K562 (cell line): ENCODE results near the gene ZNF791. TPM values are rescaled to one million over a fixed set of nuclear protein-coding genes. Genes with fewer than 3 reads are reported as not detected.

Source experiments
- ARHGAP35 ChIP-seq: fragments of 450-650 bp; IDR thresholded peaks from 2 replicates; pipeline ENCODE4 v1.6.1; 2018; ENCODE audit not compliant: partially characterized antibody
- BACH1 ChIP-seq: fragments of 200-800 bp; sonication (Bioruptor generic); IDR thresholded peaks from 2 replicates; pipeline ENCODE4 v1.6.1; 2016; ENCODE audit warnings: missing genetic modification characterization, missing compliant biosample characterization
- CAMTA2 ChIP-seq: fragments of 250-450 bp; sonication (Bioruptor Pico); conservative IDR thresholded peaks from 2 replicates; pipeline ENCODE4 v1.5.1; 2022
- CHD1 ChIP-seq: fragments of 200-600 bp; sonication (generic); IDR thresholded peaks from one replicate; pipeline ENCODE4 v1.6.1; 2012; ENCODE audit warnings: mild to moderate bottlenecking, moderate library complexity, low read length, inconsistent platforms
- FOXP4 ChIP-seq: sonication (generic); formaldehyde crosslinking; IDR thresholded peaks from 2 replicates; pipeline ENCODE4 v1.8.0; 2022; ENCODE audit warnings: mild to moderate bottlenecking, missing genetic modification reagents, borderline replicate concordance
- GABPA ChIP-seq: fragments of 200-800 bp; sonication (Bioruptor generic); conservative IDR thresholded peaks from 2 replicates; pipeline ENCODE4 v1.6.1; 2016; ENCODE audit warnings: low read depth, missing genetic modification characterization, missing compliant biosample characterization
- KDM5B ChIP-seq: fragments of 200-600 bp; sonication (generic); IDR thresholded peaks from 2 replicates; pipeline ENCODE4 v1.6.1; 2012; ENCODE audit warnings: low read depth, mild to moderate bottlenecking, moderate library complexity, low read length, control low read depth, inconsistent platforms; ENCODE audit not compliant: insufficient replicate concordance
- MGA ChIP-seq: fragments of 450-650 bp; IDR thresholded peaks from 2 replicates; pipeline ENCODE4 v1.6.1; 2016; ENCODE audit warnings: mild to moderate bottlenecking, moderate library complexity
- polyA plus RNA-seq, 8 experiments: library from polyadenylated mRNA; depleted of rRNA in 4 of 8; stranded (reverse) in 5 of 8; unstranded in 3 of 8; fragments of >200 nt; fragmentation: Nextera tagmentation in 2 of 8; fragmentation: Illumina TruSeq in 1 of 8; extraction: Ambion mirVana in 2 of 8; extraction: Trizol in 1 of 8; gene quantifications; 2 replicates each; pipeline versions ENCODE4 v1.2.1 to v1.2.3, GENCODE V29; 2011 to 2014; ENCODE audit warnings: inconsistent platforms in 1 of 8, missing spikeins in 1 of 8
- total RNA-seq, 7 experiments: library from RNA; depleted of rRNA in 6 of 7; stranded (reverse); fragments of >200 nt in 6 of 7; fragmentation: Illumina TruSeq in 2 of 7; extraction: Trizol in 2 of 7; gene quantifications; 2 replicates each; pipeline versions ENCODE4 v1.2.1 to v1.2.3, GENCODE V29; 2011 to 2021; ENCODE audit warnings: low replicate concordance in 1 of 7

Gene ZNF791
- total and polyA plus RNA-seq, 9 of the 15 experiments (the other 6 are each of a cell fraction or from before 2014, with no cell fraction given) = 7.8 to 22.7 (median 13.1) TPM

- no peak; the same call in 1 of the 2 replicates for TF ChIP-seq FOXP4 (CRISPR knock-in tag)
- no peak for TF ChIP-seq ARHGAP35
- no peak for TF ChIP-seq BACH1
- TF ChIP-seq GABPA (tag) = peak; percentile 96
- TF ChIP-seq CAMTA2 (CRISPR knock-in tag) = no peak
- TF ChIP-seq CHD1 = no peak
- peak; percentile 89 for TF ChIP-seq KDM5B
- TF ChIP-seq MGA = no peak
Observed at GRCh38 chr19:12610540-12611360, at the start of gene ZNF791, which contains the start of gene ZNF490 (continued).
